Panc1 (cell line): ENCODE data around the gene SEMA7A.

ENCODE experiments used
- POLR2AphosphoS5 ChIP-seq: IDR thresholded peaks from 2 replicates; pipeline ENCODE4 v1.6.1; 2012; ENCODE audit warnings: mild to moderate bottlenecking, low read depth, low read length, moderate library complexity
- SIN3A ChIP-seq: IDR thresholded peaks from 2 replicates; pipeline ENCODE4 v1.6.1; 2012; ENCODE audit warnings: low read depth, mild to moderate bottlenecking, low read length, moderate library complexity, borderline replicate concordance; ENCODE audit not compliant: insufficient read depth
- TCF7L2 ChIP-seq: IDR thresholded peaks from 2 replicates; pipeline ENCODE4 v1.6.1; 2011; ENCODE audit warnings: mild to moderate bottlenecking, low read depth, low read length, inconsistent platforms
- TF ChIP-seq, protein P1 (sequence below): fragments of 450-650 bp; IDR thresholded peaks from 2 replicates; pipeline ENCODE4 v1.5.1; 2017; ENCODE audit warnings: mild to moderate bottlenecking

DNA sequence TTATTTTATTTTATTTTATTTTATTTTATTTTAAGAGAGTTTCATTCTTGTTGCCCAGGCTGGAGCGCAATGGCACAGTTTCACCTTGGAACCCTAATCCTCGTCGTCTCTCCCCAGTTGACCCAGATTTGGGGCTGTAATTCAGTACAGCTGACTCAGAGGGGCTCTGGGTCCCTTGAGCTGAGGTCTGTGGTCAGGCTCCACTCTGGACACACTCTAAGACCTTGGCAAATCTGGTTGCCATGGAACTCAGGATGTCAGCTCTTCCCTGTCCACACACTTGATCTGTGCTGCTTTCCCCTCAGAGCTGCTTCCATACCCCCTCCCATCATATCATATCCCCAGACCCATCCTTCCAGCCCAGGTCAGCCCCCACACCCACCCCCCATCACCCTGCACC, 65.6 kb downstream of the SEMA7A start:
- TF ChIP-seq, protein P1, sequence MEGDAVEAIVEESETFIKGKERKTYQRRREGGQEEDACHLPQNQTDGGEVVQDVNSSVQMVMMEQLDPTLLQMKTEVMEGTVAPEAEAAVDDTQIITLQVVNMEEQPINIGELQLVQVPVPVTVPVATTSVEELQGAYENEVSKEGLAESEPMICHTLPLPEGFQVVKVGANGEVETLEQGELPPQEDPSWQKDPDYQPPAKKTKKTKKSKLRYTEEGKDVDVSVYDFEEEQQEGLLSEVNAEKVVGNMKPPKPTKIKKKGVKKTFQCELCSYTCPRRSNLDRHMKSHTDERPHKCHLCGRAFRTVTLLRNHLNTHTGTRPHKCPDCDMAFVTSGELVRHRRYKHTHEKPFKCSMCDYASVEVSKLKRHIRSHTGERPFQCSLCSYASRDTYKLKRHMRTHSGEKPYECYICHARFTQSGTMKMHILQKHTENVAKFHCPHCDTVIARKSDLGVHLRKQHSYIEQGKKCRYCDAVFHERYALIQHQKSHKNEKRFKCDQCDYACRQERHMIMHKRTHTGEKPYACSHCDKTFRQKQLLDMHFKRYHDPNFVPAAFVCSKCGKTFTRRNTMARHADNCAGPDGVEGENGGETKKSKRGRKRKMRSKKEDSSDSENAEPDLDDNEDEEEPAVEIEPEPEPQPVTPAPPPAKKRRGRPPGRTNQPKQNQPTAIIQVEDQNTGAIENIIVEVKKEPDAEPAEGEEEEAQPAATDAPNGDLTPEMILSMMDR, result no peak
- no peak for TF ChIP-seq POLR2AphosphoS5
- TF ChIP-seq TCF7L2, result no peak
- TF ChIP-seq SIN3A, result no peak
